Activated CD4-positive, CD25-positive, alpha-beta regulatory T cell (primary cell): ENCODE data around the gene CAMK4.
"Not testable (repeated sequence)": the region's sequence is repeated elsewhere in the genome, so short reads cannot be mapped to it uniquely, and the experiment has no call there.

Experiments used
- DNase-seq, 4 experiments: peaks; one replicate each; lab custom pipeline; 2025; lab: John Stamatoyannopoulos, UW

The CAMK4 gene

DNA sequence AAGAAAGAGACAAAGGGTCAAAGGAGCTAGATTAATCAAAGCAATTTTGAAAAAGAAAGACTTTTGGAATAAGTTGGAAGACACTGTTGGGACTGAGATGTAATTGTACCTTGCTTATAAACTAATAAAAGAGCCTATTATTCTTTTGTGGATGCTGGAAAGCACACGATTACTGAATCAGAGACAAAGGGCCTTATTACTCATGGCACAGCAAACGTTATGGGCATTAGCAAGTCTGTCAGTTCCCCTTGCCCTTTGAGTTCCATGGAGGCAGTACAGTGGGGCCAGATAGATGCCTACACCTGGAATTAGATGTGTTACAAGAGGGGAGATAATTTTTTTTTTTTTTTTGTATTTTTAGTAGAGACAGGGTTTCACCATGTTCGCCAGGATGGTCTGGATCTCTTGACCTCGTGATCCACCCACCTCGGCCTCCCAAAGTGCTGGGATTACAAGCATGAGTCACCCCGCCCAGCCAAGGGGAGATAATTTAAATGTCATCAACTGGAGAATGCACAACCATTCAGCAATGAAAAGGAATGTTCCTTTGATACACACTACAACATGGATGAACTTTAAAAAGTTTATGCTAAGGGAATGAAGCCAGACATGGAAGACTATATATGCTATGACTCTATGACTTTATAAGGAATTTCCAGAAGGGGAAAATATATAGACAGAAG is 159.2 kb downstream of the CAMK4 start:
- no peak for DNase-seq

GRCh38 chr5:111384220-111384619 is 160.0 kb downstream of the CAMK4 start:
- no peak for DNase-seq

GRCh38 chr5:111385051-111385450 is 160.9 kb downstream of the CAMK4 start:
- no peak for DNase-seq

DNA sequence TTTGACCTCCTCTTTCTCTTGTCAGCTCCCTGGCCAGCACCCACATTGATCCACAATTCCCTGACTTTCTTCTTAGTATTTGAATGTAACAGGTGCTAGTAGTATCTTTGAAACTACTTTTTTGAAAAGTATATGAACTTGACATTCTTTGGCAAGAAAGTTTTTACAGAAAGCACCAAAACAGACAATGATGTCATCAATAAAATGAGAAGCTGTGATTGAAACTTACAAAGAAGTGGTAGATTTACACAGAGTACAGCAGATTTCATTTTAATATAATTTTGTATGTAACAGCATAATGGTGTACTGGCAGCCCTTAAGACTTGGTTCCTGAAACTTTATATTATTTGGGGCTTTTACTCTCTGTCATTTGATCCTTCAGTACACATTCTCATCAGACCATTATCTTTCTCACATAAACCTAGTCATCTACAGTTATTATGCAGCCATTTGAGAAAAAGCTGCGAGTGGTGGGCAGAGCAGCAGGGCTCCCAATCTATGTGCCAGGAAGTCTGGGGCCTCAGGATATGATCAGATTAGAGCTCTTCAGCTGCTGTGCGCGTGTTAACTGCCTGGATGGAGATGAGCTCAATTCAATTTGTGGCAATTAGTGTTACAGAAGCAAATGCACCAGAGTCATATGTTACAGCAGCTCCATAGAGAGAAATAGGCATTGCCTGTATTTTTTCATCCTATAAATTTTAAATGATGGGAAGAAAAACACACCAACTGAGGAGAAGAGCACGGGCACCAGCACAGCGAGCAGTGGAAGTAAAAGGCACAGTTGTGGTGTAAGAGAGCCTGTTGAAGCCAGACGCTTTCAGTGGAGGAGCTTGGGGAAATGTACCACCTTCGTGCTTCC is 162.0 kb downstream of the CAMK4 start:
- no peak for DNase-seq

DNA sequence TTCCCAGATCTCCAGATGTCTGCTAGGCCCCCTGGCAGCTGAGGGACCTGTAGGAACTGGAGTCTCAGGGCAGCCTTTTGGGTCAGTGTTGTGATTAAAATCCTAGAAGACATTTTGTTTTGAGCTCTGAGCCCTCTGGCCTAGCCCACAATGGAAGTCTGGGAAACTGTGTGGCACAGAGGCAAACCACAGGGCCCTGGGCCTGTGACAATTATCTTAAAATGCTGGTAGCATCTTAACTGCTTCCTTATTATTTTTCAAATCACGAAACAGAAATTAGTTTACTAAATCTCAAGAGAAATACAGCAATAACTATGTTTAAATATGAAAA is 162.6 kb downstream of the CAMK4 start:
- DNase-seq: no peak

GRCh38 chr5:111387361-111387760 is 163.2 kb downstream of the CAMK4 start:
- DNase-seq: no peak

- no peak for DNase-seq
These were observed 165.4 kb downstream of the CAMK4 start for GRCh38 chr5:111389390-111390082.

GRCh38 chr5:111392181-111392580 is 168.0 kb downstream of the CAMK4 start:
- no peak for DNase-seq

- DNase-seq: no peak
These were observed 170.4 kb downstream of the CAMK4 start for GRCh38 chr5:111394586-111394985.

DNA sequence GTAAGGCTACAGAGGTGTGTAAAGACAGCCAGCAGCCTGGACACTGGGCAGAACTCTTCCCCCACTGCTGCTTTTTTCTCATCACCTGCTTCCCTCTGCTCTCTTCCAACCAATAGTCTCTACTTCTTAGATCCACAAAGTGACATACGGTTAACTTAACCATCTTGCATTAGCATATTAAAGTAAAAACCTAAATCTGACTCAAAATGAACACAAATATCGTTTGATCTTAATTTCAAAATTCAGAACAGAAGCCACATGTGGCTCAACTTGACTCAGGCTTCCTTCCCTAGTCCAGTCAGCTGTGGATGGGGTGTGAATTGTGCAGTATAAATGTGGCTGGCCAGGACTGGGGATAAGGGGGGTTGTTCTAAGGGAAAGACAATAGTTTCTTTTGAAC is 173.8 kb downstream of the CAMK4 start:
- no peak for DNase-seq

GRCh38 chr5:111399113-111399512 is 174.9 kb downstream of the CAMK4 start:
- DNase-seq: no peak

DNA sequence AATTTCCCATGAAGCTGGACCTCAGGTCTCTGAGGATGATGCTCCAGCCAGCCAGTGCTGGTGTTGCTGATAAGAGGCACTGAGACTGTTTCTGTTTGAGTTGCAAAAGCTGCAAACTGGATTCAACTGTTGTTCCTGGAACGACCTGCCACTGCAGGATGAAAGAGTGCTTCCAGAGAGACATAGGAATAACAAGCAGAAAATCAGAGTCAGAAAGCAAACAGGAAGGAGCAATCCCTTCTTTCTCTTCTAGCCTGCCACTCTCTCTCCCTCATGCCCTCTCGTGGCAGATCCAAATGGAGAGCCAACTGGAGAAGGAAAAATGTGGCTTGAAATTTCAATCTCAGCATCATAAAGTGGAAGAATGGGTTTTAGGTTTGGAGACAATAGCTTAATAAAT is 177.7 kb downstream of the CAMK4 start:
- no peak for DNase-seq

DNA sequence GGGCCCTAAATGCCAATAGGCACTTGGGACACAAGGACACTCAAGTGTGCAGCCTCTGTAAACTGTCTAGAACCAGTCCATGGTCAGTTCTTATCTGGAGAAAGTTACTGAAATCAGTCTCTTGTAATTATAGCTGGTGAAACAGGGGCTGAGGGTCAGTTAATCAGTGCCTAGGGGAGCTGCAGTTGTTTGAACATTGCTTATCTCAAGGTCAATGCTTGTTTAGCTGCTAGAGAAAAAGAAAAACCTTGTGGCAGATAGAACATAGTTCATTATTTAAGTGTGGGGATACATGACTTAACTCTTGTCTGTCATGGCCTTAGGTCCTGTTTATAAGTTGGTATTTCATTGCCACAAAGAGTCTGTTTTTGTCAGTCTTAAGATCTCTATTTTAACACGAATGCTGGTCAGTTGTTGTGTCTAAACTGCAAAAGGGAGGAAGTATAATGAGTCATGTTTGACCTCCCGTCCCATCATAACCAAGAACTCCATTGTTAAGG is 180.1 kb downstream of the CAMK4 start:
- DNase-seq: no peak

DNA sequence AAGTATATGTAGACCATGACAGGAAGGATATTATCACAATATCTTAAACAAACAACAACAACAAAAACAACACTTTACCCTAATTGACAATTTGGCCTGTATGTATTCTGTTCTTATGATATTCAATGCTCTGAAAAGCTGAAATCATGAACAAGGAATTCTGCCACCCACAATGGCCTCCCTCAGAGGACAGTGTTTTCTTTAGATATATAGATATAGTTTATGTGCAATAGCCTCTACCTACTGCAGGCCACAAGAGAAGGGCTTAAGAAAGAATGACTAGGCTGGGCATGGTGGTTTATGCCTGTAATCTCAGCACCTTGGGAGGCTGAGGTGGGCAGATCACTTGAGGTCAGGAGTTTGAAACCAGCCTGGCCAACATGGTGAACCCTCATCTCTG is 183.4 kb downstream of the CAMK4 start:
- DNase-seq: no peak

DNA sequence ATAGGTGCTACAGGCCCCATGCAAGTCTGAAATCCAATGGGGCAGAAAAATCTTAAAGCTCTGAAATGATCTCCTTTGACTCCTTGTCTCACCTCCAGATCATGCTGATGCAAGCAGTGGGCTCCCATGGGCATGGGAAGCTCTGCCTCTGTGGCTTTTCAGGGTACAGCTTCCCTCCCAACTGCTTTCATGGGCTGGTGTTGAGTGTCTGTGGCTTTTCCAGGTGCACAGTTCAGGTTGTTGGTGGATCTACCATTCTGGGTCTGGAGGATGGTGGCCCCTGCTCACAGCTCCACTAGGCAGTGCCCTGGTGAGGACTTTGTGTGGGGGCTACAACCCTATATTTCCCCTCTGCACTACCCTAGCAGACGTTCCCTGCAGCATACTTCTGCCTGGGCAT is 184.6 kb downstream of the CAMK4 start:
- no peak for DNase-seq

DNA sequence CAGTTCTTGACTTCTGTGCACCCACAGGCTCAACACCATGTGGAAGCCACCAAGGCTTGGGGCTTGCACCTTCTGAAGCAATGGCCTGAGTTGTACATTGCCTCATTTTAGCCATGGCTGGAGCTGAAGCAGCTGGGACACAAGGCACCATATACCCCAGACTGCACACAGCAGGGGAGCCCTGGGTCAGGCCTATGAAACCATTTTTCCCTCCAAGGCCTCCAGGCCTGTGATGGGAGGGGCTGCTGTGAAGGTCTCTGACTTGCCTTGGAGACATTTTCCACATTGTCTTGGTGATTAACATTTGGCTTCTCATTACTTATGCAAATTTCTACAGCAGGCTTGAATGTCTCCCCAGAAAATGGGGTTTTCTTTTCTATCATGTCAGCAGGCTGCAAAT is 185.1 kb downstream of the CAMK4 start:
- not testable (repeated sequence) for DNase-seq

GRCh38 chr5:111410067-111410466 is 185.9 kb downstream of the CAMK4 start:
- not testable (repeated sequence) for DNase-seq

DNA sequence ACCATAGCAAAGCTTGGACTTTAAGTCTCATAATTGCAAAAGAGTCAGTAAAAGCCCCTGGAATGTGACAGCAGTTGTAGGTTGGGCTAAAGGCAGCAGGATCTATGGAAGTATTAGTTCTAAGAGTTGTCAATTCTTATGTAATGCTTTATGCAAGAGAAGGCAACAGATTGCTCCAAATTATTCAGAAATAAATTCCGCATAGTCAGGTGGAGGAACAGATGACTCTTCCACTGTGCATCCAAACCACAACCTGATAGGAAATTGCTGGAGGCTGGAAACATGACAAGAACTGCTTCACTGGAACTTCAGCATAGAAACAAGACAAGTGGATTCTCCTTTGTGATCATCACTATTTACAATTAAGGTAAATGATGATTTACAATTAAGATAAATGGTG is 187.1 kb downstream of the CAMK4 start:
- no peak for DNase-seq

DNA sequence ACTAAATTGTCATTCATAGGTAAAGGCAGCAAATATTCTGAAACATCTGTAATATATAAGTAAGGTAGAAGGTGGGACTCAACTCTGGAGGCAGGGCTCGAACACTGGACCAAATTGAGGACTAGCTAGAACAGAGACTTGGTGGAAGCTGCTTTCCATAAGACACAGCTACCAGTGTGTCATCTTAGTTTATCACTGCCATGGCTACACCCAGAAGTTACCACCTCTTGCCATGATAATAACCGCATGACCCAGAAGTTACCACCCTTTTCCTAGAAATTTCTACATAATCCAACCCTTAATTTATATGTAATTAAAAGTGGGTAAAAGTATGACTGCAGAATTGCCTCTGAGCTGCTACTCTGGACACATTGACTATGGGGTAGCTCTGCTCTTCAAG is 188.4 kb downstream of the CAMK4 start:
- no peak for DNase-seq

DNA sequence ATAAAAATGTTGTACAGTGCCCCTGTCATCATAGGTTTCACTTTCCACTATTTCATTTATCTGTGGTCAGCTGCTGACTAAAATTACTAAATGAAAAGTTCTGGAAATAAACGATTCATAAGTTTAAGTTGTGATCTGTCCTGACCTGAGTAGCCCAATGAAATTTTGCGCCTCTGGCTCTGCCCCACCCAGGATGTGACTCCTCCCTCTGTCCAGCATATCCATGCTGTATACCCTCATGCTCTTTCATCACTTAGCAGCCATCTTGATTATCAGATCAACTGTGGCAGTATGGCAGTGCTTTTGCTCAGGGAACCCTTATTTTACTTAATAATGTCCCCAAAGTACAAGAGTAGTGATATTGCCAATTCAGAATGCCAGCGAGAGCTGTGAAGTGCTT is 190.9 kb downstream of the CAMK4 start:
- DNase-seq: no peak

DNA sequence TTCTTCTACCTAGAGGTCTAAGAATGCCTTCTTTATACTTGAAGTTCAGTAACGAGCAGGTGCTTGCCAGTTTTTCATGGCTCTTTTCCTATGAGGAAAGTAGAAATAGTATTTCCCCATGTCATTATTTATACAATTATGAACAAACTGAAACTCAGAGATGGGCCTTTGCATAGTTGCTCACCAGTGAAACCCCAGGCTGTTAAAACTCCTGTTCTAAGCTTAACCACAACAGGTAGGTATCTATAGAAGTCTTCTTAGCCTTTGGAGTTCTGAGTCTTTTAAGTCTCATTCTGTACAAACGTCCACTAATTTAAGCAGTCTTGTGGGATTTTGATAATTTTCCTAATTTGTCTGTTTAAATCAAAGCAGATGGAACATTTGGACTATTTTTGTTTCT is 198.1 kb downstream of the CAMK4 start:
- DNase-seq: no peak

DNA sequence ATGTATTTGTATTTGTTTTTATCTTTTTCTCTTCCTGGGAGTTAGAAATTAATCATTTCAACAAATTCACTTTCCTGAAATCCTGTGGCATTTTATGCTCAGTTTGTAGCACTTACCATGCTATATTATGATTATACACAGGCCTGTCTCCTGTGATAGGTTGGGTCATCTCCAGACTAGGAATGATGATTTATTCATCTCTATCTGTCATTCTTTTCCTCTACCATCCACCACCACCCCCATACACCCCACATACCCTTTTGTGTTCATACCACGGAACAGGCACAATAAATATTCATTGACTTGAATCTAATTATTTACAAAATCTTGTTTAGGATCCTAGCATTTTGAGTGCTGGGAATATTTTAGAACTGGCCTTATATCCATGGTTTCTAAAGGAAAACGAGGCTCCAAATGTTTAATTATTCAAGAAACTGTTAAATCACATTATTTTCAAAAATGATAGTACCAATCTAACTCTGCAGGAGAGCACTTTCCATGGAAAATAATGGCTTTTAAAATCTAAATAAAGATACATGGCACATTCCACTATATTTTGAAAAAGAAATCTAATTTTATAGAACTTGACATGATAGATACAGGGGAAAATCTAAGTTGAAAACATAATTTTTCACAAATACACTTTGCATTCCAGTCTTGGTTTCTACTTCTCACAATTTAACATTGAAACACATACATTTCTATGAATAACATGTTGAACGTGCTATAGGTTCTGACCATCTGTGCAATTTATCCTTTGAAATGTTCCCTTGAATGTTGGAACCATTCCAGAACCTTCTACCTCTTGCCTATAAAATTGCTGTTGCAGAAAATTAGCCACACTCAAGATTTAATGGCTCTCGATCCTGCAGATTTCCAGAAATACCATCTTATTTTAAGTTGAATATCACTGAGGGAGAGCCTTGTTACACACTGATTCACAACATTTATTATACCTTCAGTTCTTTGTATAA is 198.8 kb downstream of the CAMK4 start:
- no peak for DNase-seq
